Sigmoid colon (tissue), 7 donors: ENCODE measurements around the gene SLC7A6OS. TPM values are rescaled to one million over a fixed set of nuclear protein-coding genes. Genes with fewer than 3 reads are reported as not detected.

Experiments used
- DNase-seq: peaks from one replicate; pipeline ENCODE4 v3.0.0-alpha.2; 2019
- H3K27ac ChIP-seq, 4 donors: fragments of 200-600 bp; sonication (generic); one replicate each; pipeline ENCODE4 v1.5.1; 2016 to 2019; ENCODE audit warnings: mild to moderate bottlenecking in 1 of 4
- H3K27me3 ChIP-seq, 3 donors: fragments of 200-600 bp; sonication (generic); one replicate each; pipeline ENCODE4 v1.5.1; 2019; ENCODE audit warnings: mild to moderate bottlenecking in 1 of 3
- H3K36me3 ChIP-seq, 4 donors: fragments of 200-600 bp; sonication (generic); one replicate each; pipeline ENCODE4 v1.5.1; 2016 to 2019
- H3K4me1 ChIP-seq, 4 donors: fragments of 200-600 bp; sonication (generic); one replicate each; pipeline ENCODE4 v1.5.1; 2017 to 2019
- H3K4me3 ChIP-seq, 4 donors: fragments of 200-600 bp; sonication (generic); one replicate each; pipeline ENCODE4 v1.5.1; 2017 to 2019; ENCODE audit warnings: mild to moderate bottlenecking in 2 of 4, moderate library complexity in 1 of 4
- H3K9me3 ChIP-seq, 4 donors: fragments of 200-600 bp in 3 of 4; sonication (generic) in 3 of 4; one replicate each; pipeline versions ENCODE4 v1.5.1 to v1.6.1; 2013 to 2019
- CTCF ChIP-seq, 4 experiments: fragments of 450-650 bp in 3 of 4; fragments of 200-600 bp in 1 of 4; IDR thresholded peaks; one replicate each; pipeline ENCODE4 v1.5.1; 2016 to 2019; ENCODE audit warnings: antibody characterized with exemption in 4 of 4, mild to moderate bottlenecking in 3 of 4, moderate library complexity in 2 of 4
- EP300 ChIP-seq, 4 donors: sonication (generic); formaldehyde crosslinking; IDR thresholded peaks; one replicate each; pipeline ENCODE4 v1.6.1; 2017; ENCODE audit warnings: antibody characterized with exemption in 4 of 4
- POLR2A ChIP-seq, 2 donors: fragments of 450-650 bp; IDR thresholded peaks; one replicate each; pipeline ENCODE4 v1.6.1; 2016; ENCODE audit warnings: antibody characterized with exemption in 2 of 2, mild to moderate bottlenecking in 2 of 2, moderate library complexity in 2 of 2
- POLR2AphosphoS5 ChIP-seq, 4 donors: sonication (generic); formaldehyde crosslinking; IDR thresholded peaks; one replicate each; pipeline ENCODE4 v1.6.1; 2017; ENCODE audit warnings: antibody characterized with exemption in 4 of 4
- WGBS, 2 donors: extraction: QIAGEN DNeasy Blood & Tissue Kit; methylation state at CpG; one replicate each; pipeline ENCODE4 v1.1.7; 2013; 5-methylcytosine and 5-hydroxymethylcytosine counted together
- intact Hi-C: fragments of 100-400 bp; cut with DNase I; formaldehyde crosslinking; loops from one replicate; pipeline ENCODE4 v1.15.1; 2023
- polyA plus RNA-seq, 3 donors: library from polyadenylated mRNA; stranded (reverse); fragments of 200-250 nt; gene quantifications; one replicate each; pipeline ENCODE4 v1.2.3, GENCODE V29; 2013
- total RNA-seq, 4 donors: library from RNA; depleted of rRNA; stranded (reverse); fragments of >200 nt; gene quantifications; one replicate each; pipeline ENCODE4 v1.1.0, GENCODE V29; 2016
- donor health status: healthy with polysubstance abuse.
- donor health status: Bipolar disorder and iron deficiency.
- donor health status: healthy.

The SLC7A6OS gene
- total and polyA plus RNA-seq, 7 donors: 4.8 to 20.8 (median 10.0) TPM

GRCh38 chr16:68259007-68259825 lies 51.5 kb downstream of the SLC7A6OS start:
- WGBS, 2 donors: 92 to 95% methylated on average over 27 of the region's 27 CpGs
- H3K27me3 ChIP-seq: no peaks in the 10 kb centered on the region
- H3K9me3 ChIP-seq: no peaks in the 10 kb centered on the region
- H3K4me1 ChIP-seq: peaks cover 0 to 45% (median 27%) of the 10 kb centered on the region in 4 donors
- H3K36me3 ChIP-seq: peaks cover 19 to 49% (median 25%) of the 10 kb centered on the region in 4 donors
- DNase-seq: no peak
- intact Hi-C loops: no loop called here
- TF ChIP-seq POLR2AphosphoS5 (IDR thresholded peaks at IDR 0.05): no peak
- TF ChIP-seq POLR2A (IDR thresholded peaks at IDR 0.05): no peak
- TF ChIP-seq CTCF (IDR thresholded peaks at IDR 0.05): no peak
- no peak for TF ChIP-seq EP300 (IDR thresholded peaks at IDR 0.05)
- peak overlapping the region in 3 of 4 donors; percentile 87 to 91 (median 88) for H3K27ac ChIP-seq
- no peak overlapping the region for H3K4me3 ChIP-seq

GRCh38 chr16:68257906-68258800 lies 52.6 kb downstream of the SLC7A6OS start:
- intact Hi-C loops: no loop called here
- Histone ChIP-seq H3K9me3 (no peaks in the 10 kb centered on the region), H3K27ac (peak overlapping the region; percentile 71 to 91 (median 88)), H3K4me1 (peaks cover 0 to 38% (median 21%) of the 10 kb centered on the region in 4 donors), H3K27me3 (no peaks in the 10 kb centered on the region), H3K4me3 (no peak overlapping the region), H3K36me3 (peaks cover 19 to 58% (median 25%) of the 10 kb centered on the region in 4 donors)
- peak; percentile 93 for DNase-seq
- TF ChIP-seq POLR2A (IDR thresholded peaks at IDR 0.05) (no peak), POLR2AphosphoS5 (IDR thresholded peaks at IDR 0.05) (peak; percentile 47 to 67 (median 60)), EP300 (IDR thresholded peaks at IDR 0.05) (peak in 2 of 4 donors; percentile 38 to 70), CTCF (IDR thresholded peaks at IDR 0.05) (no peak)
- 31 to 50% methylated on average over 13 of the region's 13 CpGs for WGBS, 2 donors

GRCh38 chr16:68257251-68257905 lies 53.4 kb downstream of the SLC7A6OS start:
- Histone ChIP-seq H3K4me1 (peaks cover 0 to 46% (median 25%) of the 10 kb centered on the region in 4 donors), H3K36me3 (peaks cover 19 to 65% (median 26%) of the 10 kb centered on the region in 4 donors), H3K27ac (peak overlapping the region; percentile 71 to 91 (median 88)), H3K27me3 (no peaks in the 10 kb centered on the region), H3K4me3 (no peak overlapping the region), H3K9me3 (no peaks in the 10 kb centered on the region)
- TF ChIP-seq POLR2AphosphoS5 (IDR thresholded peaks at IDR 0.05) (no peak), CTCF (IDR thresholded peaks at IDR 0.05) (no peak), POLR2A (IDR thresholded peaks at IDR 0.05) (no peak), EP300 (IDR thresholded peaks at IDR 0.05) (no peak)
- no peak for DNase-seq
- WGBS, 2 donors: 36 to 46% methylated on average over 6 of the region's 6 CpGs
- intact Hi-C loops: no loop called here

- Histone ChIP-seq H3K4me3 (no peak overlapping the region), H3K36me3 (peaks cover 19 to 74% (median 30%) of the 10 kb centered on the region in 4 donors), H3K27ac (peak overlapping the region in 2 of 4 donors; percentile 17 to 87), H3K27me3 (no peaks in the 10 kb centered on the region), H3K9me3 (no peaks in the 10 kb centered on the region), H3K4me1 (peaks cover 0 to 47% (median 25%) of the 10 kb centered on the region in 4 donors)
- intact Hi-C loops: no loop called here
- no peak for DNase-seq
- TF ChIP-seq POLR2A (IDR thresholded peaks at IDR 0.05): no peak
- no peak for TF ChIP-seq EP300 (IDR thresholded peaks at IDR 0.05)
- TF ChIP-seq CTCF (IDR thresholded peaks at IDR 0.05): no peak
- TF ChIP-seq POLR2AphosphoS5 (IDR thresholded peaks at IDR 0.05): no peak
- 93 to 95% methylated on average over 18 of the region's 18 CpGs for WGBS, 2 donors
These were observed 55.0 kb downstream of the SLC7A6OS start for GRCh38 chr16:68255712-68256111.
